ENCODE results near the gene SHISA9.

The SHISA9 gene

GRCh38 chr16:12959072-12959471 lies 57.7 kb downstream of the SHISA9 start:
- DNase-seq: no peak

GRCh38 chr16:12961626-12962025 lies 60.2 kb downstream of the SHISA9 start:
- no peak for DNase-seq

- no peak for DNase-seq
These were observed 63.1 kb downstream of the SHISA9 start for GRCh38 chr16:12964461-12964860.

- DNase-seq: no peak
These were observed 63.9 kb downstream of the SHISA9 start for GRCh38 chr16:12965274-12965804.

GRCh38 chr16:12971241-12971640 lies 69.8 kb downstream of the SHISA9 start:
- DNase-seq: peak; percentile 15

GRCh38 chr16:12972246-12972645 lies 70.8 kb downstream of the SHISA9 start:
- no peak for DNase-seq

GRCh38 chr16:12975766-12976165 lies 74.4 kb downstream of the SHISA9 start:
- DNase-seq: no peak

- no peak for DNase-seq
These were observed 75.1 kb downstream of the SHISA9 start for GRCh38 chr16:12976496-12976895.

GRCh38 chr16:12976936-12977335 lies 75.5 kb downstream of the SHISA9 start:
- no peak for DNase-seq

GRCh38 chr16:12985516-12985915 lies 84.1 kb downstream of the SHISA9 start:
- DNase-seq: no peak

GRCh38 chr16:12988071-12988470 lies 86.7 kb downstream of the SHISA9 start:
- DNase-seq: no peak

GRCh38 chr16:12992066-12992465 lies 90.7 kb downstream of the SHISA9 start:
- no peak for DNase-seq

- no peak for DNase-seq
These were observed 93.0 kb downstream of the SHISA9 start for GRCh38 chr16:12994402-12994801.

GRCh38 chr16:12995721-12996372 lies 94.4 kb downstream of the SHISA9 start:
- no peak for DNase-seq

- no peak for DNase-seq
These were observed 97.1 kb downstream of the SHISA9 start for GRCh38 chr16:12998361-12999085.

- DNase-seq: no peak
These were observed 98.0 kb downstream of the SHISA9 start for GRCh38 chr16:12999368-12999767.

GRCh38 chr16:13005721-13006247 lies 104.4 kb downstream of the SHISA9 start:
- no peak for DNase-seq

- DNase-seq: no peak
These were observed 111.2 kb downstream of the SHISA9 start for GRCh38 chr16:13012601-13013000.

GRCh38 chr16:13013043-13013442 lies 111.6 kb downstream of the SHISA9 start:
- no peak for DNase-seq

- DNase-seq: no peak
These were observed 113.1 kb downstream of the SHISA9 start for GRCh38 chr16:13014476-13014875.

- no peak for DNase-seq
These were observed 116.6 kb downstream of the SHISA9 start for GRCh38 chr16:13018026-13018425.

- no peak for DNase-seq
These were observed 120.6 kb downstream of the SHISA9 start for GRCh38 chr16:13021996-13022395.

- DNase-seq: no peak
These were observed 128.4 kb downstream of the SHISA9 start for GRCh38 chr16:13029786-13030185.

GRCh38 chr16:13030769-13031168 lies 129.4 kb downstream of the SHISA9 start:
- no peak for DNase-seq
